IMR-90 (cell line): ENCODE measurements around the gene GPC5. TPM values are rescaled to one million over a fixed set of nuclear protein-coding genes. Genes with fewer than 3 reads are reported as not detected.

Source experiments
- ATAC-seq: fragments of 200-7000 bp; cut with Tn5 transposase; 2 replicates; pipeline ENCODE4 v1.9.1; 2020; ENCODE audit warnings: low read depth, mild to moderate bottlenecking, moderate library complexity
- BruUV-seq: library from RNA; stranded (reverse); fragments of 400-500 nt; replicated peaks from 2 replicates; lab custom pipeline; 2021; lab: Mats Ljungman, UMichigan
- CTCF ChIA-PET: fragments of 300-600 bp; formaldehyde crosslinking; extraction: SDS; loops from one replicate; lab custom pipeline; 2021; ENCODE audit warnings: antibody characterized with exemption; lab: Yijun Ruan, JAX
- POLR2A ChIA-PET: fragments of 300-600 bp; sonication (Branson Sonifier 250); formaldehyde crosslinking; loops from one replicate; lab custom pipeline; 2022; ENCODE audit warnings: antibody characterized with exemption; ENCODE audit not compliant: unreplicated experiment; lab: Charles Lee
- DNase-seq: peaks from one replicate; pipeline ENCODE4 v3.0.0; 2013
- H2AFZ ChIP-seq: replicated peaks from 2 replicates; pipeline ENCODE3; 2013; ENCODE audit warnings: low read length, mild to moderate bottlenecking; ENCODE audit not compliant: poor library complexity
- H2AK5ac ChIP-seq: 2 replicates; pipeline ENCODE4 v1.6.1; 2013; ENCODE audit warnings: low read depth, low read length, inconsistent platforms
- H2AK9ac ChIP-seq: replicated peaks from 2 replicates; pipeline ENCODE3; 2013; ENCODE audit warnings: mild to moderate bottlenecking, low read depth, low read length, moderate library complexity; ENCODE audit not compliant: poor library complexity
- H2BK120ac ChIP-seq: 2 replicates; pipeline ENCODE4 v1.6.1; 2013; ENCODE audit warnings: low read depth, low read length, inconsistent platforms
- H2BK15ac ChIP-seq: 3 replicates; pipeline ENCODE4 v1.6.1; 2013; ENCODE audit warnings: low read depth, low read length, inconsistent platforms
- H2BK20ac ChIP-seq: 2 replicates; pipeline ENCODE4 v1.6.1; 2013; ENCODE audit warnings: low read depth, mild to moderate bottlenecking, inconsistent platforms, low read length, moderate library complexity
- H2BK5ac ChIP-seq: 2 replicates; pipeline ENCODE4 v1.6.1; 2013; ENCODE audit warnings: mild to moderate bottlenecking, low read depth, low read length, inconsistent platforms; ENCODE audit not compliant: poor library complexity, severe bottlenecking
- H3K14ac ChIP-seq: replicated peaks from 2 replicates; pipeline ENCODE4 v1.6.1; 2013; ENCODE audit warnings: low read depth, low read length, inconsistent platforms
- H3K18ac ChIP-seq: 2 replicates; pipeline ENCODE4 v1.6.1; 2013; ENCODE audit warnings: low read depth, low read length, control low read depth
- H3K23ac ChIP-seq: 2 replicates; pipeline ENCODE4 v1.6.1; 2013; ENCODE audit warnings: low read depth, low read length, inconsistent platforms
- H3K27ac ChIP-seq: 2 replicates; pipeline ENCODE4 v1.5.1; 2013; ENCODE audit warnings: mild to moderate bottlenecking, control low read depth, low read length; ENCODE audit not compliant: insufficient read depth
- H3K27me3 ChIP-seq: 2 replicates; pipeline ENCODE4 v1.6.1; 2013; ENCODE audit warnings: low read length; ENCODE audit not compliant: control insufficient read depth, insufficient read depth
- H3K36me3 ChIP-seq: 2 replicates; pipeline ENCODE4 v1.6.1; 2013; ENCODE audit warnings: low read length, mixed read lengths; ENCODE audit not compliant: control insufficient read depth, insufficient read depth
- H3K4ac ChIP-seq: 2 replicates; pipeline ENCODE4 v1.6.1; 2013; ENCODE audit warnings: low read depth, low read length, inconsistent platforms
- H3K4me1 ChIP-seq: 2 replicates; pipeline ENCODE4 v1.6.1; 2013; ENCODE audit warnings: low read length, mixed read lengths; ENCODE audit not compliant: control insufficient read depth, insufficient read depth
- H3K4me2 ChIP-seq: 2 replicates; pipeline ENCODE4 v1.6.1; 2013; ENCODE audit warnings: low read depth, mild to moderate bottlenecking, control low read depth, low read length, moderate library complexity
- H3K4me3 ChIP-seq: 2 replicates; pipeline ENCODE4 v1.5.1; 2013; ENCODE audit warnings: low read depth, mild to moderate bottlenecking, control low read depth, low read length, moderate library complexity; ENCODE audit not compliant: insufficient read depth
- H3K56ac ChIP-seq: 2 replicates; pipeline ENCODE4 v1.6.1; 2013; ENCODE audit warnings: low read length, inconsistent platforms; ENCODE audit not compliant: insufficient read depth; ENCODE audit errors: extremely low read depth
- H3K79me1 ChIP-seq, 2 experiments: 2 replicates each; pipeline ENCODE4 v1.6.1; 2013; ENCODE audit warnings: low read length in 2 of 2, inconsistent platforms in 1 of 2, low read depth in 1 of 2
- H3K9ac ChIP-seq: 2 replicates; pipeline ENCODE4 v1.6.1; 2013; ENCODE audit warnings: low read depth, low read length, control low read depth
- H3K9me1 ChIP-seq: 2 replicates; pipeline ENCODE4 v1.6.1; 2013; ENCODE audit warnings: low read length, inconsistent platforms; ENCODE audit not compliant: insufficient read depth
- H3K9me3 ChIP-seq: 2 replicates; pipeline ENCODE4 v1.6.1; 2013; ENCODE audit warnings: low read length; ENCODE audit not compliant: control insufficient read depth, insufficient read depth
- H4K20me1 ChIP-seq: 2 replicates; pipeline ENCODE4 v1.6.1; 2013; ENCODE audit warnings: low read length, inconsistent platforms; ENCODE audit not compliant: insufficient read depth
- H4K5ac ChIP-seq: 2 replicates; pipeline ENCODE4 v1.6.1; 2013; ENCODE audit warnings: mild to moderate bottlenecking, low read depth, low read length, control low read depth
- H4K8ac ChIP-seq, 2 experiments: 2 replicates each; pipeline ENCODE4 v1.6.1; 2013; ENCODE audit warnings: low read depth in 2 of 2, low read length in 2 of 2, control low read depth in 1 of 2, inconsistent platforms in 1 of 2
- H4K91ac ChIP-seq: 2 replicates; pipeline ENCODE4 v1.6.1; 2013; ENCODE audit warnings: low read depth, low read length, inconsistent platforms; ENCODE audit not compliant: insufficient read depth
- CHD1 ChIP-seq: IDR thresholded peaks from 2 replicates; pipeline ENCODE4 v1.6.1; 2012; ENCODE audit warnings: low read depth, low read length, improper control_type of control experiment
- dilution Hi-C: fragments of 300-500 bp; cut with HindIII; formaldehyde crosslinking; loops from one replicate; pipeline ENCODE4 v1.14.3; 2018; ENCODE audit warnings: low sequenced_read_pairs; ENCODE audit not compliant: unreplicated experiment
- in situ Hi-C: fragments of 300-500 bp; cut with MboI; formaldehyde crosslinking; loops from 3 replicates; pipeline ENCODE4 v1.14.3; 2019; ENCODE audit warnings: low sequenced_read_pairs, inconsistent platforms, mixed read lengths
- intact Hi-C: fragments of 100-400 bp; cut with micrococcal nuclease; formaldehyde crosslinking; loops from 2 replicates; pipeline ENCODE4 v1.10.0; 2022
- polyA plus RNA-seq, 3 experiments: library from polyadenylated mRNA; depleted of rRNA; stranded (reverse); fragments of >200 nt; gene quantifications; 2 replicates each; pipeline ENCODE4 v1.2.3, GENCODE V29; 2012; ENCODE audit warnings: low replicate concordance in 1 of 3
- total RNA-seq: library from RNA; depleted of rRNA; stranded (reverse); fragments of >200 nt; gene quantifications from 2 replicates; pipeline ENCODE4 v1.2.3, GENCODE V29; 2012

The GPC5 gene
- total and polyA plus RNA-seq, 2 of the 4 experiments (the other 2 are of a cell fraction), result 0.94 to 1.8 TPM

- Histone ChIP-seq H3K79me1 (no peaks in the 10 kb centered on the region), H4K8ac (no peak overlapping the region), H4K20me1 (no peaks in the 10 kb centered on the region), H3K4me3 (no peak overlapping the region), H2BK120ac (no peak overlapping the region), H2AFZ (no peak overlapping the region), H3K9ac (no peak overlapping the region), H2BK15ac (no peak overlapping the region), H3K27me3 (no peaks in the 10 kb centered on the region), H3K4ac (no peak overlapping the region), H2AK9ac (no peak overlapping the region), H3K18ac (no peak overlapping the region), H3K56ac (no peak overlapping the region), H3K9me3 (no peaks in the 10 kb centered on the region), H4K5ac (no peak overlapping the region), H3K4me2 (no peak overlapping the region), H3K27ac (no peak overlapping the region), H3K36me3 (no peaks in the 10 kb centered on the region), H3K4me1 (no peaks in the 10 kb centered on the region), H4K91ac (no peak overlapping the region), H2BK5ac (no peak overlapping the region), H3K23ac (no peak overlapping the region), H2AK5ac (no peak overlapping the region), H3K14ac (no peak overlapping the region), H3K9me1 (no peaks in the 10 kb centered on the region), H2BK20ac (no peak overlapping the region)
- ATAC-seq, result no peak
- dilution Hi-C loops, result no loop called here
- TF ChIP-seq CHD1, result no peak
- BruUV-seq, result no TSS peak
- intact Hi-C loops, result no loop called here
- CTCF ChIA-PET, result no interaction called here
- no peak for DNase-seq
- POLR2A ChIA-PET, result no interaction called here
- in situ Hi-C loops, result no loop called here
These were observed 1093.4 kb downstream of the GPC5 start for GRCh38 chr13:92491839-92492238.
